Medulla oblongata (tissue), 1 donor: ENCODE data around the gene CCNA1.
A peak's percentile ranks its signal among the peaks of the same experiment; 100 is the strongest.

ENCODE experiments used
- DNase-seq: peaks from one replicate; pipeline ENCODE4 v3.0.0-alpha.2; 2015; ENCODE audit errors: extremely low spot score

The CCNA1 gene

GRCh38 chr13:36432106-36432544, at the start of gene CCNA1:
CCNA1 (plus strand) TSS chr13:36432495; CDS start chr13:36433057, 562 bp downstream.
- no peak for DNase-seq

- DNase-seq, result no peak
These were observed 46.8 kb upstream of the CCNA1 start for GRCh38 chr13:36385489-36385888.

GRCh38 chr13:36395280-36395679, 37.0 kb upstream of the CCNA1 start:
- DNase-seq, result peak; percentile 71

GRCh38 chr13:36405151-36405550, 27.1 kb upstream of the CCNA1 start:
- no peak for DNase-seq

GRCh38 chr13:36412736-36413135, 19.6 kb upstream of the CCNA1 start:
- no peak for DNase-seq

GRCh38 chr13:36413161-36413560, 19.1 kb upstream of the CCNA1 start:
- no peak for DNase-seq

- no peak for DNase-seq
These were observed 17.8 kb upstream of the CCNA1 start for GRCh38 chr13:36414461-36414860.

GRCh38 chr13:36417331-36417730, 15.0 kb upstream of the CCNA1 start:
- no peak for DNase-seq

- peak; percentile 28 for DNase-seq
These were observed 14.1 kb upstream of the CCNA1 start for GRCh38 chr13:36418022-36418805.

GRCh38 chr13:36420437-36420891, 11.8 kb upstream of the CCNA1 start:
- peak; percentile 89 for DNase-seq

GRCh38 chr13:36421447-36421846, 10.8 kb upstream of the CCNA1 start:
- DNase-seq, result no peak

GRCh38 chr13:36428086-36428485, 4.2 kb upstream of the CCNA1 start:
- no peak for DNase-seq

GRCh38 chr13:36430247-36431203, 1.8 kb upstream of the CCNA1 start:
- no peak for DNase-seq

- no peak for DNase-seq
These were observed 840 bp upstream of the CCNA1 start for GRCh38 chr13:36431204-36432105.

- no peak for DNase-seq
These were observed 4.5 kb downstream of the CCNA1 start for GRCh38 chr13:36436811-36437210.

GRCh38 chr13:36438594-36439483, 6.5 kb downstream of the CCNA1 start:
- DNase-seq, result no peak

- no peak for DNase-seq
These were observed 13.0 kb downstream of the CCNA1 start for GRCh38 chr13:36445278-36445677.

GRCh38 chr13:36445891-36446351, 13.6 kb downstream of the CCNA1 start:
- no peak for DNase-seq

- peak; percentile 18 for DNase-seq
These were observed 15.2 kb downstream of the CCNA1 start for GRCh38 chr13:36447501-36447900.

GRCh38 chr13:36450534-36450933, 18.2 kb downstream of the CCNA1 start:
- DNase-seq, result no peak
